ENCODE data around the gene TMEM44.

DNA sequence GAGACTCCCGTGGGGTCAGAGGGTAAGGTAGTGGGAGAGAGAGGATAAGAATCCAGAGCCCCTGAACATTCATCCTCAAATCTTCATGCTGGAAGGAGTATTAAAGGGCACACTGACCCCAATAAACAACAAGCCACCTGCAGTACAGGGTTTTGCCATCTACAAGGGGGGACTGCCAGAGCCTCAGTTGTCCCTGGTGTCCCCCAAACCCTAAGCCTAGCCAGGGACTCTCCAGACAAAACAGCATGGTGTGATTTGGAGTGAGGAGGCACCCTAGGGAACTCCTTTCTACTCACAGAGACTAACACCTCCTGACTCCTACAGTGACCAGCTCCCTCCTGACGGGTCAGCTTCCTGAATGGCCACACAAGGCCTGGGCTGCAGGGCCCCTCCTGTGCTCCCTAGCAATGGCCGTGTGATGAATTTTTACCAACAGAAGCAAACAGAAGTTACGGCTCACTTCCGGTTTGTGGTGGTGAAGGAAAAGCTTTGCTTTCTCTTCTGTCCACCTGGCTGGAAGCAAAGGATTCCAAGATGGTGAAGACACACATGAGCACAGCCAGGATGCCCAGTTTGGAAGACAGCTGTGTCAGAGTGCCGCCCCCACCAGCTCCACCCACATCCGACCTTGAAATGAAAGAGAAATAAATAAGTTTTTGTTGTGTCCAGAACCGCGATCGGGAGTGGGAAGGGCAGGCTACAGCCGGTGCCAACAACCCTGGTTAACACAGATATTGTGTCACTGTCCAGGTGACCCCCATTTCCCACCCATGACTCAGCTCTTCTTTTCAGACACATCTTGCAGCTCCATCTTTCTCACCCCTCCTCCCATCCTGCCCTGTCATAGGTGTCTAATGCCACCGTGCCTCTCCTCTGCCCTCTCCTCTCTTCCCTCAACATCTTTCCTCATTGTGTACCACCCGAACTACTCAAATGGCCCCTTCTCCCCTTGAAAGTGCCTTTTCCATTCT lies 76.8 kb downstream of the TMEM44 start:
- no peak for TF ChIP-seq ZFP30 (CRISPR knock-in tag; IDR thresholded peaks at IDR 0.05)
- no peak for TF ChIP-seq ZNF8 (CRISPR knock-in tag; IDR thresholded peaks at IDR 0.05)
- TF ChIP-seq, protein P1, sequence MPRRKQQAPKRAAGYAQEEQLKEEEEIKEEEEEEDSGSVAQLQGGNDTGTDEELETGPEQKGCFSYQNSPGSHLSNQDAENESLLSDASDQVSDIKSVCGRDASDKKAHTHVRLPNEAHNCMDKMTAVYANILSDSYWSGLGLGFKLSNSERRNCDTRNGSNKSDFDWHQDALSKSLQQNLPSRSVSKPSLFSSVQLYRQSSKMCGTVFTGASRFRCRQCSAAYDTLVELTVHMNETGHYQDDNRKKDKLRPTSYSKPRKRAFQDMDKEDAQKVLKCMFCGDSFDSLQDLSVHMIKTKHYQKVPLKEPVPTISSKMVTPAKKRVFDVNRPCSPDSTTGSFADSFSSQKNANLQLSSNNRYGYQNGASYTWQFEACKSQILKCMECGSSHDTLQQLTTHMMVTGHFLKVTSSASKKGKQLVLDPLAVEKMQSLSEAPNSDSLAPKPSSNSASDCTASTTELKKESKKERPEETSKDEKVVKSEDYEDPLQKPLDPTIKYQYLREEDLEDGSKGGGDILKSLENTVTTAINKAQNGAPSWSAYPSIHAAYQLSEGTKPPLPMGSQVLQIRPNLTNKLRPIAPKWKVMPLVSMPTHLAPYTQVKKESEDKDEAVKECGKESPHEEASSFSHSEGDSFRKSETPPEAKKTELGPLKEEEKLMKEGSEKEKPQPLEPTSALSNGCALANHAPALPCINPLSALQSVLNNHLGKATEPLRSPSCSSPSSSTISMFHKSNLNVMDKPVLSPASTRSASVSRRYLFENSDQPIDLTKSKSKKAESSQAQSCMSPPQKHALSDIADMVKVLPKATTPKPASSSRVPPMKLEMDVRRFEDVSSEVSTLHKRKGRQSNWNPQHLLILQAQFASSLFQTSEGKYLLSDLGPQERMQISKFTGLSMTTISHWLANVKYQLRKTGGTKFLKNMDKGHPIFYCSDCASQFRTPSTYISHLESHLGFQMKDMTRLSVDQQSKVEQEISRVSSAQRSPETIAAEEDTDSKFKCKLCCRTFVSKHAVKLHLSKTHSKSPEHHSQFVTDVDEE (CRISPR knock-in tag; IDR thresholded peaks at IDR 0.05): no peak
- TF ChIP-seq, protein P2, sequence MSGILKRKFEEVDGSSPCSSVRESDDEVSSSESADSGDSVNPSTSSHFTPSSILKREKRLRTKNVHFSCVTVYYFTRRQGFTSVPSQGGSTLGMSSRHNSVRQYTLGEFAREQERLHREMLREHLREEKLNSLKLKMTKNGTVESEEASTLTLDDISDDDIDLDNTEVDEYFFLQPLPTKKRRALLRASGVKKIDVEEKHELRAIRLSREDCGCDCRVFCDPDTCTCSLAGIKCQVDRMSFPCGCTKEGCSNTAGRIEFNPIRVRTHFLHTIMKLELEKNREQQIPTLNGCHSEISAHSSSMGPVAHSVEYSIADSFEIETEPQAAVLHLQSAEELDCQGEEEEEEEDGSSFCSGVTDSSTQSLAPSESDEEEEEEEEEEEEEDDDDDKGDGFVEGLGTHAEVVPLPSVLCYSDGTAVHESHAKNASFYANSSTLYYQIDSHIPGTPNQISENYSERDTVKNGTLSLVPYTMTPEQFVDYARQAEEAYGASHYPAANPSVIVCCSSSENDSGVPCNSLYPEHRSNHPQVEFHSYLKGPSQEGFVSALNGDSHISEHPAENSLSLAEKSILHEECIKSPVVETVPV (CRISPR knock-in tag; IDR thresholded peaks at IDR 0.05): no peak
- TF ChIP-seq ISL1 (CRISPR knock-in tag; IDR thresholded peaks at IDR 0.05): no peak
- TF ChIP-seq PATZ1 (CRISPR knock-in tag; IDR thresholded peaks at IDR 0.05; ENCODE audit: borderline replicate concordance): no peak
- no peak for TF ChIP-seq OSR1 (CRISPR knock-in tag; IDR thresholded peaks at IDR 0.05)
- TF ChIP-seq ZNF565 (CRISPR knock-in tag; conservative IDR thresholded peaks at IDR 0.05; ENCODE audit: low read depth): no peak

Measured in SK-N-SH treated with all-trans-retinoic acid at 6 μM for 48 hours (cell line).